Measurements from ENCODE around the gene CAVIN1. TPM values are rescaled to one million over a fixed set of nuclear protein-coding genes. Genes with fewer than 3 reads are reported as not detected.
A peak's percentile ranks its signal among the peaks of the same experiment; 100 is the strongest.

The CAVIN1 gene, protein sequence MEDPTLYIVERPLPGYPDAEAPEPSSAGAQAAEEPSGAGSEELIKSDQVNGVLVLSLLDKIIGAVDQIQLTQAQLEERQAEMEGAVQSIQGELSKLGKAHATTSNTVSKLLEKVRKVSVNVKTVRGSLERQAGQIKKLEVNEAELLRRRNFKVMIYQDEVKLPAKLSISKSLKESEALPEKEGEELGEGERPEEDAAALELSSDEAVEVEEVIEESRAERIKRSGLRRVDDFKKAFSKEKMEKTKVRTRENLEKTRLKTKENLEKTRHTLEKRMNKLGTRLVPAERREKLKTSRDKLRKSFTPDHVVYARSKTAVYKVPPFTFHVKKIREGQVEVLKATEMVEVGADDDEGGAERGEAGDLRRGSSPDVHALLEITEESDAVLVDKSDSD
- total RNA-seq: 100 to 1,000 TPM; 231 to 519 (median 409) TPM
- polyA plus RNA-seq: 10 to 100 TPM; 11.8 to 88.9 (median 50.1) TPM

DNA sequence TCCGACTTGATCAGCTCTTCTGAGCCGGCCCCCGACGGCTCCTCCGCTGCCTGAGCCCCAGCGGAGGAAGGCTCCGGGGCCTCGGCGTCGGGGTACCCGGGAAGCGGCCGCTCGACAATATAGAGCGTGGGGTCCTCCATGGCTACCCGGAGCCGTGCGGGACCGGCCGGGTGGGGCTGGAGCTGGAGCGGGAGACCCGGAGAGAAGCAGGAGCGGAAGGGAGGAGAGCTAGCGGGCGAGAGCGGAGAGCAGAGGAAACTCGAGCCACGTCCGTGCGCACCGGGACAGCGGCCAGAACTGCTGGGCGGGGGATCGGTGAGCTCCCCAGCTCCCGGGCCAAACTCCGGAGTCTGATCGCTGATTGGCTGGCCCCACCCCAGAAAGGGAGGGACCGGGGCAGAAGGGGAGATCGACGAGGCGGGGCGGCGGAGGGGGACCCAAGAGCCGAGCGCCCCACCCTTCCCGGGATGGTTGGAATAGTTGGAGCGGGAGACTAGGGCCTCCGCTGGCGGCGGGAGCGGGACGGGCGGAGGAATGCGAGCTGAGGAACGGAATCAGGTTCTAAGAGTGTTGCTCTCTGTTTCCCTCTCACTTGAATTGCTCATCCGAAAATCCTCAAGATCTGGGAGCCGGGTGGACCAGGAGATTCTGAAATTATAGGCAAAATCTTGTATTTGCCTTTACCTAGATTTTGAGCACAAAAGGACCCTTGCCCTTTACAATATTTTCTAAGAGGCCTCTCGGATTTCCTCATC lies at the start of gene CAVIN1:
TSS of gene CAVIN1 (minus strand) at position 299 of the 755 bp plus-strand sequence. CDS start at position 140, 159 bp downstream.
- Histone ChIP-seq H3K4me1 (peaks cover 0 to 47% (median 42%) of the 10 kb centered on the region in 4 donors), H3K9me3 (no peaks in the 10 kb centered on the region), H3K4me3 (peak within 1 kb of the TSS; percentile 72 to 98 (median 93)), H3K27ac (peak within 1 kb of the TSS; percentile 98 to 100 (median 98)), H3K36me3 (no peaks in the 10 kb centered on the region), H3K27me3 (no peaks in the 10 kb centered on the region)
- peak; percentile 99 to 100 (median 100) for TF ChIP-seq POLR2AphosphoS5 (IDR thresholded peaks at IDR 0.05)
- TF ChIP-seq POLR2A (IDR thresholded peaks at IDR 0.05): peak; percentile 95 to 98
- TF ChIP-seq EP300 (IDR thresholded peaks at IDR 0.05): peak in 1 of 4 donors; percentile 3
- TF ChIP-seq, protein P1, sequence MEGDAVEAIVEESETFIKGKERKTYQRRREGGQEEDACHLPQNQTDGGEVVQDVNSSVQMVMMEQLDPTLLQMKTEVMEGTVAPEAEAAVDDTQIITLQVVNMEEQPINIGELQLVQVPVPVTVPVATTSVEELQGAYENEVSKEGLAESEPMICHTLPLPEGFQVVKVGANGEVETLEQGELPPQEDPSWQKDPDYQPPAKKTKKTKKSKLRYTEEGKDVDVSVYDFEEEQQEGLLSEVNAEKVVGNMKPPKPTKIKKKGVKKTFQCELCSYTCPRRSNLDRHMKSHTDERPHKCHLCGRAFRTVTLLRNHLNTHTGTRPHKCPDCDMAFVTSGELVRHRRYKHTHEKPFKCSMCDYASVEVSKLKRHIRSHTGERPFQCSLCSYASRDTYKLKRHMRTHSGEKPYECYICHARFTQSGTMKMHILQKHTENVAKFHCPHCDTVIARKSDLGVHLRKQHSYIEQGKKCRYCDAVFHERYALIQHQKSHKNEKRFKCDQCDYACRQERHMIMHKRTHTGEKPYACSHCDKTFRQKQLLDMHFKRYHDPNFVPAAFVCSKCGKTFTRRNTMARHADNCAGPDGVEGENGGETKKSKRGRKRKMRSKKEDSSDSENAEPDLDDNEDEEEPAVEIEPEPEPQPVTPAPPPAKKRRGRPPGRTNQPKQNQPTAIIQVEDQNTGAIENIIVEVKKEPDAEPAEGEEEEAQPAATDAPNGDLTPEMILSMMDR (IDR thresholded peaks at IDR 0.05): no peak
- WGBS, 2 donors: 1 to 3% methylated on average over 58 of the region's 58 CpGs
- intact Hi-C loops (cut with DNase I): loop anchor here (2.0 kb wide), 1 partner anchor 34 kb away; no protein-coding TSS in a partner anchor
- peak; percentile 100 for DNase-seq

DNA sequence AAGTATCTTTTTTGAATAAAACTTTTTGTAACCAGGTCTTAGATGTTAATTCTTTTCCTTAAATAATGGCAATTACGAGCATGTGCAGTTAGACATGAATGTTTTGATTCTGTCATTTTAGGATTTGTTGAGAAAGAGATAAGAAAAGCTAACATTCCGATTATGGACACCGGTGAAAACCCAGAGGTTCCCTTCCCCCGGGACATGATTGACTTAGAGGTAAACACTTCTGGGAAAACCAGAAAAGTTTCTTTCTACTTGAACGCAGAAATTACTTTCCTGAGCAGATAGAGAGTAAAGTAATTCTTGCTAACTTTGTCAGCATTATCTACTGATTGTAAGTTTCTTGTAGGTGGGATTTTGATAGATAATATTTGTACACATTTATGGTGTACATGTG lies 44.8 kb upstream of the CAVIN1 start:
- TF ChIP-seq POLR2AphosphoS5 (IDR thresholded peaks at IDR 0.05) (no peak), POLR2A (IDR thresholded peaks at IDR 0.05) (no peak), EP300 (IDR thresholded peaks at IDR 0.05) (no peak)
- TF ChIP-seq, protein P1 (IDR thresholded peaks at IDR 0.05): no peak
- 23 to 66% methylated on average over 5 of the region's 5 CpGs for WGBS, 2 donors
- intact Hi-C loops (cut with DNase I): no loop called here
- H3K4me3 ChIP-seq: no peak overlapping the region
- no peak overlapping the region for H3K27ac ChIP-seq
- peaks cover 0 to 9% (median 0%) of the 10 kb centered on the region in 4 donors for H3K4me1 ChIP-seq
- no peaks in the 10 kb centered on the region for H3K9me3 ChIP-seq
- no peaks in the 10 kb centered on the region for H3K27me3 ChIP-seq
- H3K36me3 ChIP-seq: peaks cover 14 to 99% (median 51%) of the 10 kb centered on the region in 4 donors
- no peak for DNase-seq

DNA sequence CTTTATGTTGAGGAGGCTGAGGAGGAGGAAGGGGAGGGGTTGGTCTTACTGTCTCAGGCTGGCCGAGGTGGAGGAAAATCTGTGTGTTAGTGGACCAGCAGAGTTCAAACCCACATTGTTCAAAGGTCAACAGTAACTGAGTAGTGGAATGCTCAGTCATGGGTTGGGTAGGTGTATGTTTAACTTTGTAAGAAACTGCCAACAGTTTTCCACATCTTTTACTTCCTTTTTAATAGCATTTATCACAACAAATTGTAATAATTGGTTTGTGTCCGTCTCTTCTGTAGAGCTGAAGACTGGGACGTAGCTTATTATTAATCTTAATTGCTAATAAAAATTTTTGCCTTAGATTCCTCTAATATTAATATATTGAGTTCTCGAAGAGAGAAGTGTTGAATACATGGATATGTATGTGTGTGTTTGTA lies 40.9 kb upstream of the CAVIN1 start:
- Histone ChIP-seq H3K36me3 (peaks cover 4 to 69% (median 30%) of the 10 kb centered on the region in 4 donors), H3K4me1 (peaks cover 0 to 30% (median 15%) of the 10 kb centered on the region in 4 donors)
- 34 to 65% methylated on average over 4 of the region's 4 CpGs for WGBS, 2 donors

DNA sequence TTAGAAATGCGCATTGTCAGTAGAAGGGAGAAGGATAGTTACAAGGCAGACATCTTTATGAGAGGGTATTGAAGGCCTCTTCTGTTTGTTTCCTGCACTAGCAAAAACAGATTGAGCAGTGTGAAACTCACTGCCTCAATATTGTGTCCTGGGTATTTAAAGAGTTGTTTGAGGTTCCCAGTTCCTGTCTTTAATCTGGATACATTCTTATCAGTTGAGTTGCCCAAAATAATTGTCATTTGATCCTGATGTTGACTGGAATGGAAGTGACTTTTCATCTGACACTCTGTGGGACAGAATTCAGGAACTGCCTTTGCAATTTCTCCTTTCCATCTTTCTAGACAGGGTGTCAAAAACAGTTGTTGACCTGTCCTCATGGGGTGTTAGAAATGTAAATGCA lies 37.3 kb upstream of the CAVIN1 start:
- Histone ChIP-seq H3K36me3 (peaks cover 0 to 33% (median 10%) of the 10 kb centered on the region in 4 donors), H3K4me1 (peaks cover 0 to 30% (median 15%) of the 10 kb centered on the region in 4 donors), H3K9me3 (no peaks in the 10 kb centered on the region), H3K27me3 (no peaks in the 10 kb centered on the region), H3K27ac (peak overlapping the region; percentile 95 to 99 (median 96)), H3K4me3 (peak overlapping the region in 3 of 4 donors; percentile 72 to 86 (median 82))
- 83 to 91% methylated on average over 1 of the region's 1 CpG for WGBS, 2 donors
- TF ChIP-seq POLR2A (IDR thresholded peaks at IDR 0.05): no peak
- TF ChIP-seq, protein P1 (IDR thresholded peaks at IDR 0.05): no peak
- no peak for TF ChIP-seq POLR2AphosphoS5 (IDR thresholded peaks at IDR 0.05)
- TF ChIP-seq EP300 (IDR thresholded peaks at IDR 0.05): no peak
- intact Hi-C loops (cut with DNase I): no loop called here
- DNase-seq: no peak

More for the DNA sequence above, 40.9 kb upstream of the CAVIN1 start:
- Histone ChIP-seq H3K27ac (no peak overlapping the region), H3K4me3 (no peak overlapping the region), H3K27me3 (no peaks in the 10 kb centered on the region), H3K9me3 (no peaks in the 10 kb centered on the region)
- no peak for TF ChIP-seq EP300 (IDR thresholded peaks at IDR 0.05)
- TF ChIP-seq, protein P1 (IDR thresholded peaks at IDR 0.05): no peak
- TF ChIP-seq POLR2AphosphoS5 (IDR thresholded peaks at IDR 0.05): no peak
- no peak for TF ChIP-seq POLR2A (IDR thresholded peaks at IDR 0.05)
- intact Hi-C loops (cut with DNase I): no loop called here
- DNase-seq: no peak

Data from sigmoid colon (tissue), 7 donors.